Measurements from ENCODE around the gene PSPN.

DNA sequence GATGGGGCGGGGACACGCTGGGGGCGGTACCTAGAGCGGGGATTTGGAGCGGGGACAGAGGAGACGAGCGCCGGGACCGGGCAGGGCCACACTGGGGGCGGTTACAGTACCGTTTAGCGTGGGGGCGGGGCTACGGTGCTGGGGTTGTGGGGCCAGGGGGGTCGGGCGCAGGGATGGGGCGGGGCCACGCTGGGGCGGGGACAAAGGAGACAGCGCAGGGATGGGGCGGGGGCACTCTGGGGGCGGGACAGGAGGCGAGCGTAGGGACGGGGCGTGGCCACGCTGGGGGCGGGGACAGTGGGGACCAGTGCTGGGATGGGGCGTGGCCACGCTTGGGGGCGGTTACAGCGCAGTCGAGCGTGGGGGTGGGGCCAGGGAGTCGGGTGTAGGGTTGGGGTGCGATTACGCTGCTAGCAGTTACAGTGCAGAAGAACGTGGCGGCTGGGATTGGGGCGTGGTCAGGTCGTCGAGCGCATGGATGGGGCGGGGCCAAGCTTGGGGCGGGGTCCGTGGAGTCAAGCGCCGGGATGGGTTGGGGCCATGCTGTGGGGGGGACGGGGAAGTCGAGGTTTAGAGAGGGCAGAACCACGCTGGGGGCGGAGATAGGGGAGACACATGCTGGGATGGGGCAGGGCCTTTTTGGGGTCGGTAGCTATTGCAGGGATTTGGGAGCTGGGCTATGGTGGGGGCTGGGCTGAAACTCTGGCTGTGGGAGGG lies 2.5 kb downstream of the PSPN start:
- TF ChIP-seq, protein P1, sequence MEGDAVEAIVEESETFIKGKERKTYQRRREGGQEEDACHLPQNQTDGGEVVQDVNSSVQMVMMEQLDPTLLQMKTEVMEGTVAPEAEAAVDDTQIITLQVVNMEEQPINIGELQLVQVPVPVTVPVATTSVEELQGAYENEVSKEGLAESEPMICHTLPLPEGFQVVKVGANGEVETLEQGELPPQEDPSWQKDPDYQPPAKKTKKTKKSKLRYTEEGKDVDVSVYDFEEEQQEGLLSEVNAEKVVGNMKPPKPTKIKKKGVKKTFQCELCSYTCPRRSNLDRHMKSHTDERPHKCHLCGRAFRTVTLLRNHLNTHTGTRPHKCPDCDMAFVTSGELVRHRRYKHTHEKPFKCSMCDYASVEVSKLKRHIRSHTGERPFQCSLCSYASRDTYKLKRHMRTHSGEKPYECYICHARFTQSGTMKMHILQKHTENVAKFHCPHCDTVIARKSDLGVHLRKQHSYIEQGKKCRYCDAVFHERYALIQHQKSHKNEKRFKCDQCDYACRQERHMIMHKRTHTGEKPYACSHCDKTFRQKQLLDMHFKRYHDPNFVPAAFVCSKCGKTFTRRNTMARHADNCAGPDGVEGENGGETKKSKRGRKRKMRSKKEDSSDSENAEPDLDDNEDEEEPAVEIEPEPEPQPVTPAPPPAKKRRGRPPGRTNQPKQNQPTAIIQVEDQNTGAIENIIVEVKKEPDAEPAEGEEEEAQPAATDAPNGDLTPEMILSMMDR (IDR thresholded peaks at IDR 0.05) = no peak
- TF ChIP-seq EZH2 (IDR thresholded peaks at IDR 0.05; ENCODE audit: borderline replicate concordance, insufficient read depth, low read depth, low read length, poor library complexity, severe bottlenecking) = no peak

Data from B cell (primary cell).